H54 (cell line): Measurements from ENCODE around the gene DOCK8.
A peak's percentile ranks its signal among the peaks of the same experiment; 100 is the strongest.

Source experiments
- DNase-seq: peaks from one replicate; pipeline ENCODE4 v3.0.0; 2011; ENCODE audit warnings: low spot score, mixed read lengths; ENCODE audit not compliant: insufficient read length
- FAIRE-seq: peaks from 3 replicates; lab custom pipeline; 2011; peaks lifted over from hg19 to GRCh38; lab: Jason Lieb, UNC
- POLR2A ChIP-seq: IDR thresholded peaks from 2 replicates; pipeline ENCODE4 v1.6.1; 2011; ENCODE audit warnings: low read depth, mild to moderate bottlenecking, low read length

The DOCK8 gene

GRCh38 chr9:297104-297972 is 82.7 kb downstream of the DOCK8 start:
- TF ChIP-seq POLR2A: no peak
- DNase-seq (no peak), FAIRE-seq (peak; percentile 41)

GRCh38 chr9:303502-303901 is 88.8 kb downstream of the DOCK8 start:
- TF ChIP-seq POLR2A: no peak
- no peak for FAIRE-seq

GRCh38 chr9:304106-304505 is 89.4 kb downstream of the DOCK8 start:
- no peak for DNase-seq
- TF ChIP-seq POLR2A: no peak
- FAIRE-seq: no peak

More at GRCh38 chr9:303502-303901, 88.8 kb downstream of the DOCK8 start:
- no peak for DNase-seq

- FAIRE-seq: no peak
- no peak for DNase-seq
- no peak for TF ChIP-seq POLR2A
Observed at GRCh38 chr9:304519-305185, 90.0 kb downstream of the DOCK8 start.

GRCh38 chr9:306907-307306 is 92.2 kb downstream of the DOCK8 start:
- TF ChIP-seq POLR2A: no peak
- FAIRE-seq (no peak), DNase-seq (no peak)

GRCh38 chr9:311841-312240 is 97.2 kb downstream of the DOCK8 start:
- TF ChIP-seq POLR2A: no peak
- DNase-seq (no peak), FAIRE-seq (no peak)

- no peak for TF ChIP-seq POLR2A
- FAIRE-seq: no peak
- DNase-seq: no peak
Observed at GRCh38 chr9:312596-313320, 98.1 kb downstream of the DOCK8 start.

- no peak for FAIRE-seq
- no peak for DNase-seq
- TF ChIP-seq POLR2A: no peak
Observed at GRCh38 chr9:316382-316965, 101.8 kb downstream of the DOCK8 start.

- no peak for DNase-seq
- no peak for FAIRE-seq
- no peak for TF ChIP-seq POLR2A
Observed at GRCh38 chr9:318646-319045, 104.0 kb downstream of the DOCK8 start.

- no peak for TF ChIP-seq POLR2A
- DNase-seq (no peak), FAIRE-seq (no peak)
Observed at GRCh38 chr9:324971-325370, 110.3 kb downstream of the DOCK8 start.

GRCh38 chr9:326667-327066 is 112.0 kb downstream of the DOCK8 start:
- DNase-seq: no peak
- no peak for FAIRE-seq
- no peak for TF ChIP-seq POLR2A

- FAIRE-seq (no peak), DNase-seq (no peak)
- no peak for TF ChIP-seq POLR2A
Observed at GRCh38 chr9:328453-328852, 113.8 kb downstream of the DOCK8 start.

GRCh38 chr9:331197-331596 is 116.5 kb downstream of the DOCK8 start:
- DNase-seq: no peak
- no peak for TF ChIP-seq POLR2A
- FAIRE-seq: no peak

GRCh38 chr9:335373-335772 is 120.7 kb downstream of the DOCK8 start:
- DNase-seq: no peak
- no peak for FAIRE-seq
- TF ChIP-seq POLR2A: no peak
